PC-9 (cell line): ENCODE data around the gene TRMT1. TPM values are rescaled to one million over a fixed set of nuclear protein-coding genes. Genes with fewer than 3 reads are reported as not detected.

Experiments
- BruUV-seq: library from RNA; stranded (reverse); fragments of 400-500 nt; replicated peaks from 2 replicates; lab custom pipeline; 2021; lab: Mats Ljungman, UMichigan
- CTCF ChIA-PET: fragments of 300-600 bp; sonication (Branson Sonifier 250); formaldehyde crosslinking; loops from one replicate; lab custom pipeline; 2022; ENCODE audit warnings: antibody characterized with exemption; lab: Charles Lee
- POLR2A ChIA-PET: fragments of 300-600 bp; sonication (Branson Sonifier 250); formaldehyde crosslinking; loops from one replicate; lab custom pipeline; 2022; ENCODE audit warnings: antibody characterized with exemption; ENCODE audit not compliant: unreplicated experiment; lab: Charles Lee
- DNase-seq, 2 experiments: peaks; one replicate each; pipeline versions ENCODE4 v3.0.0 to v3.0.0-alpha.2; 2015 to 2022; ENCODE audit warnings: mixed read lengths in 1 of 2
- H2AFZ ChIP-seq: fragments of 200-600 bp; sonication (generic); 2 replicates; pipeline ENCODE4 v1.8.1; 2017; ENCODE audit warnings: antibody characterized with exemption
- H3F3A ChIP-seq: fragments of 200-600 bp; sonication (generic); 2 replicates; pipeline ENCODE4 v1.8.1; 2017; ENCODE audit warnings: antibody characterized with exemption, mild to moderate bottlenecking, low read depth; ENCODE audit not compliant: insufficient read depth
- H3K27ac ChIP-seq: fragments of 200-600 bp; sonication (generic); 2 replicates; pipeline ENCODE4 v1.6.1; 2016; ENCODE audit warnings: mixed run types
- H3K27me3 ChIP-seq: fragments of 200-600 bp; sonication (generic); 2 replicates; pipeline ENCODE4 v1.6.1; 2016; ENCODE audit warnings: low read depth, mixed run types; ENCODE audit not compliant: insufficient read depth
- H3K36me3 ChIP-seq: fragments of 200-600 bp; sonication (generic); 2 replicates; pipeline ENCODE4 v1.6.1; 2016; ENCODE audit warnings: low read depth, mixed run types
- H3K4me1 ChIP-seq: fragments of 200-600 bp; sonication (generic); replicated peaks from 2 replicates; pipeline ENCODE4 v1.6.1; 2016; ENCODE audit warnings: mixed run types; ENCODE audit not compliant: insufficient read depth
- H3K4me2 ChIP-seq: fragments of 200-600 bp; sonication (generic); 2 replicates; pipeline ENCODE4 v1.6.1; 2017; ENCODE audit warnings: mixed run types
- H3K4me3 ChIP-seq: fragments of 200-600 bp; sonication (generic); 2 replicates; pipeline ENCODE4 v1.6.1; 2016; ENCODE audit warnings: mixed run types
- H3K79me2 ChIP-seq: fragments of 200-600 bp; sonication (generic); 2 replicates; pipeline ENCODE4 v1.6.1; 2017; ENCODE audit warnings: low read depth, mixed run types
- H3K9me2 ChIP-seq: fragments of 200-600 bp; sonication (generic); 2 replicates; pipeline ENCODE4 v1.8.1; 2017; ENCODE audit warnings: mild to moderate bottlenecking; ENCODE audit not compliant: insufficient read depth
- H3K9me3 ChIP-seq: fragments of 200-600 bp; sonication (generic); 2 replicates; pipeline ENCODE4 v1.8.1; 2016; ENCODE audit warnings: low read depth; ENCODE audit not compliant: insufficient read depth
- H4K20me1 ChIP-seq: fragments of 200-600 bp; sonication (generic); 2 replicates; pipeline ENCODE4 v1.8.1; 2017; ENCODE audit not compliant: insufficient read depth
- CTCF ChIP-seq: fragments of 200-600 bp; sonication (generic); conservative IDR thresholded peaks from 2 replicates; pipeline ENCODE4 v1.6.1; 2017; ENCODE audit warnings: mixed run types, antibody characterized with exemption, mild to moderate bottlenecking, moderate library complexity
- EZH2 ChIP-seq: fragments of 200-600 bp; sonication (generic); IDR thresholded peaks from 2 replicates; pipeline ENCODE4 v1.8.0; 2017; ENCODE audit warnings: antibody characterized with exemption, low read depth
- intact Hi-C: fragments of 100-400 bp; cut with micrococcal nuclease; formaldehyde crosslinking; loops from one replicate; pipeline ENCODE4 v1.10.0; 2022; ENCODE audit not compliant: unreplicated experiment
- total RNA-seq: library from RNA; stranded (reverse); gene quantifications from 2 replicates; pipeline ENCODE4 v1.2.3, GENCODE V29; 2021

TRMT1 gene
- total RNA-seq, 1 experiment from 2014 or later = 44.1 TPM

DNA sequence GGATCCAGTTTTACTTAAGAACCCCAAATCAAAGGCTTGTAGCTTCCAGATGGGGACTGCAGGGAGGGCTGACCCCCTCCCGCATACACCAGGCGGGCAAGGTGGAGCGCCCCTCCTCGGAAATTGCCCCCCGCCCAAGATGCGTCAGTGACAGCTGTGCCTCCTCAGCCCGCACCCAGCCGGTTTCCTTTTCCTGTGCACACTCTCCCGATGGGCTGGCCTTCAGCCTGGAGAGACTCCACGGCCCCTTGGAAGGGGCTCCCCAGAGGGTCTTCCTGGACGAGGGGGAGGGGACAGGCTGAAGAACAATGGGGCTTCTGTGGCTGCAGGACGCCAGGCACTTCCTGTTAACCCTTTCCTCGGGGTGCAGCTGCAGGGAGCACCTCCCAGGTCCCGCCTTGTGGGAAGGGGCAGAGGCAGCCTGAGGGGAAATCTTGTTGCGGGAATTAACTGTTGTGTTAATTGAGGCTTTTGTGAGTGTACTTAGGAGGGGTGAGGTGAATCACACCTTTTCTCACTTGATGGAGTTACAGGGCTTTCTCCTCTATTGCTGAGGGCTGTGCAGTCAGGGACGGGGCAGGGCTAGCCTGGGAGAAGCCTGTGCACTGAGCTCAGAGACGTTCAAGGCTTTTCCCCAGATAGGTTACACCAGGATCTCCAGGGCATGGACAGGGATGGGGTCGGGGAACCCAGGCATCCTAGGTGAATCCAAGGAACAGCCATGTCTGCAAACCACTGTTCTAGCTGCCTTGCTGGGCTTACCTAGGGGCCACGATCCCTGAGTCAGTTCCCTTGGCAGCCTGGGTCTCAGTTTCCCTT is 48.0 kb upstream of the TRMT1 start:
- Histone ChIP-seq H4K20me1 (no peaks in the 10 kb centered on the region), H3K79me2 (peaks cover 47% of the 10 kb centered on the region), H3K9me3 (no peaks in the 10 kb centered on the region), H3F3A (peaks cover 83% of the 10 kb centered on the region), H2AFZ (no peak overlapping the region), H3K9me2 (no peaks in the 10 kb centered on the region), H3K4me2 (peak overlapping the region; percentile 85), H3K4me1 (peaks cover 83% of the 10 kb centered on the region), H3K27me3 (no peaks in the 10 kb centered on the region), H3K27ac (peak overlapping the region; percentile 99), H3K4me3 (peak overlapping the region; percentile 51), H3K36me3 (no peaks in the 10 kb centered on the region)
- POLR2A ChIA-PET = interaction anchor here (0.7 to 0.8 kb wide), 2 partner anchors 9 to 38 kb away, joined by 3 to 5 read pairs; no protein-coding TSS in a partner anchor
- intact Hi-C loops = loop anchor here (5.0 kb wide), 1 partner anchor 377 kb away; no protein-coding TSS in a partner anchor
- no TSS peak for BruUV-seq
- CTCF ChIA-PET = interaction anchor here (0.6 kb wide), 2 partner anchors 14 to 101 kb away, joined by 3 to 10 read pairs; partner anchors contain the start of genes IER2 and STX10
- TF ChIP-seq CTCF (no peak), EZH2 (no peak)
- DNase-seq = peak; percentile 73 to 92

DNA sequence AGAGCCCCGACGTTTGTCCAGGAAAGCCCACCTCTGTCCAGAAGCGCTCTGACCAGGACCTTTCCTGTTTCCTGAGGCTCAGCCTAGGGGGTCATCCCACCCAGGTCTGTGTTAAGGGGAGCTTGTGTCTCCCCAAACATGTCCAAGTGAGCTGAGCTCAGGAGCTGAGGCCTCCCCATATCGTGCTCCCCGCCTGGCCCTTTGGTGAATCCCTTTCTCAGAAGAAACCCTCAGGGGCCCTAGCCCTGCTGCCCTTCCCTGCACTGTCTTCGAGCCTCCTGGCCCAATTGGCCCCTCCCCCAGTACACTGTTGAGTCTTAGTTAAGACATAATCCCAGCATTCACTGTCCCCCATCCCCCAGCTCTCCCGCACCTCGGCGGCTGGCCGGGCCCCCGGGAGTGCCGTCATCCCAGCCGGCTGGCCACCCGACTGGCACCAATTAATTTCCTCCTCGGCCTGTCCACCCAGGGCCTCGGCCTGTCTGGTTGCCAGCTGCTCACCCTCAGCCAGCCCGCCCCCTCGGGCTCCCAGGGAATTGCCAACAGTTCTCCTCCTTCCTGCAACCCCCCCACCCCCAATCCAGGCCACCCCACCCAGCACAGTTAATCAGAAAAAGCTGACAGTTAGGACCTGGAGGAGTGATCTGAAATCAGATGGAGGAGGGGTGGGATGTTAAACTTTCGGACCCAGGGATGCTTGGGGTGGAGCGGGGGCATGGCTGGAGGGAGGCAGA is 47.2 kb upstream of the TRMT1 start:
- Histone ChIP-seq H3F3A (peaks cover 75% of the 10 kb centered on the region), H3K79me2 (peaks cover 40% of the 10 kb centered on the region), H3K9me2 (no peaks in the 10 kb centered on the region), H3K27ac (peak overlapping the region; percentile 99), H3K27me3 (no peaks in the 10 kb centered on the region), H3K4me2 (peak overlapping the region; percentile 85), H4K20me1 (no peaks in the 10 kb centered on the region), H3K36me3 (no peaks in the 10 kb centered on the region), H3K4me3 (peak overlapping the region; percentile 51), H3K4me1 (peaks cover 76% of the 10 kb centered on the region), H3K9me3 (no peaks in the 10 kb centered on the region), H2AFZ (no peak overlapping the region)
- CTCF ChIA-PET = interaction anchor here (0.6 kb wide), 1 partner anchor 102 kb away, joined by 3 read pairs; no protein-coding TSS in a partner anchor
- intact Hi-C loops = loop anchor here (1.0 to 5.0 kb wide), 2 partner anchors 8 to 376 kb away; no protein-coding TSS in a partner anchor
- no peak for TF ChIP-seq EZH2
- TF ChIP-seq CTCF = no peak
- peak; percentile 84 to 88 for DNase-seq
- no TSS peak for BruUV-seq
- POLR2A ChIA-PET = interaction anchor here (0.7 to 1.1 kb wide), 3 partner anchors 8 to 110 kb away, joined by 3 to 9 read pairs (median 5); no protein-coding TSS in a partner anchor
